ENCODE data around the gene ZNF407.

DNA sequence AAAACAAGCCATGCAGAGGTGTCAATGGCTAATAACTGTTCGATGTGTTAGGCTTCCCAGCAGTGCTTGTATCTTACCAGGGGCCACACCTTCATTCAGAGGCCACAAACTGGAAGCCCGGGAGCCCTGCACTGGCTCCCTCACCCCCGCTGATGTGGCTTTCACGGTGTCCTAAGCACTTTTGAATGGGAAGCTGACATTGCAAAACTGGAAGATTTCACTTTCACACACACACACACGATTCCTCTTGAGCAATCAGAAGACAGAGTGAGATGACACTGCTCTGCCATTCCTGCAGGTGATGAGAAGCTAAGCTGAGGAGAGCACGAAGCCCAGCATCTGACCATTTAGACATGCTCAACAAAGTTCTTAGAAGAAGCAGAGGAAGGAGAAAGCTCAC, 8.6 kb upstream of the ZNF407 start:
- TF ChIP-seq, protein P1, sequence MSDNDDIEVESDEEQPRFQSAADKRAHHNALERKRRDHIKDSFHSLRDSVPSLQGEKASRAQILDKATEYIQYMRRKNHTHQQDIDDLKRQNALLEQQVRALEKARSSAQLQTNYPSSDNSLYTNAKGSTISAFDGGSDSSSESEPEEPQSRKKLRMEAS (IDR thresholded peaks at IDR 0.05), result no peak
- TF ChIP-seq, protein P2, sequence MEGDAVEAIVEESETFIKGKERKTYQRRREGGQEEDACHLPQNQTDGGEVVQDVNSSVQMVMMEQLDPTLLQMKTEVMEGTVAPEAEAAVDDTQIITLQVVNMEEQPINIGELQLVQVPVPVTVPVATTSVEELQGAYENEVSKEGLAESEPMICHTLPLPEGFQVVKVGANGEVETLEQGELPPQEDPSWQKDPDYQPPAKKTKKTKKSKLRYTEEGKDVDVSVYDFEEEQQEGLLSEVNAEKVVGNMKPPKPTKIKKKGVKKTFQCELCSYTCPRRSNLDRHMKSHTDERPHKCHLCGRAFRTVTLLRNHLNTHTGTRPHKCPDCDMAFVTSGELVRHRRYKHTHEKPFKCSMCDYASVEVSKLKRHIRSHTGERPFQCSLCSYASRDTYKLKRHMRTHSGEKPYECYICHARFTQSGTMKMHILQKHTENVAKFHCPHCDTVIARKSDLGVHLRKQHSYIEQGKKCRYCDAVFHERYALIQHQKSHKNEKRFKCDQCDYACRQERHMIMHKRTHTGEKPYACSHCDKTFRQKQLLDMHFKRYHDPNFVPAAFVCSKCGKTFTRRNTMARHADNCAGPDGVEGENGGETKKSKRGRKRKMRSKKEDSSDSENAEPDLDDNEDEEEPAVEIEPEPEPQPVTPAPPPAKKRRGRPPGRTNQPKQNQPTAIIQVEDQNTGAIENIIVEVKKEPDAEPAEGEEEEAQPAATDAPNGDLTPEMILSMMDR (IDR thresholded peaks at IDR 0.05; ENCODE audit: low read depth, low read length, missing input control), result no peak
- no peak for TF ChIP-seq TAF1 (conservative IDR thresholded peaks at IDR 0.05)
- no peak for TF ChIP-seq FOXA1 (IDR thresholded peaks at IDR 0.05)
- no peak for TF ChIP-seq GABPA (IDR thresholded peaks at IDR 0.05 in 1 of 2, conservative IDR thresholded peaks at IDR 0.05 in 1 of 2)
- no peak for TF ChIP-seq RXRA (IDR thresholded peaks at IDR 0.05)
- TF ChIP-seq, protein P3, sequence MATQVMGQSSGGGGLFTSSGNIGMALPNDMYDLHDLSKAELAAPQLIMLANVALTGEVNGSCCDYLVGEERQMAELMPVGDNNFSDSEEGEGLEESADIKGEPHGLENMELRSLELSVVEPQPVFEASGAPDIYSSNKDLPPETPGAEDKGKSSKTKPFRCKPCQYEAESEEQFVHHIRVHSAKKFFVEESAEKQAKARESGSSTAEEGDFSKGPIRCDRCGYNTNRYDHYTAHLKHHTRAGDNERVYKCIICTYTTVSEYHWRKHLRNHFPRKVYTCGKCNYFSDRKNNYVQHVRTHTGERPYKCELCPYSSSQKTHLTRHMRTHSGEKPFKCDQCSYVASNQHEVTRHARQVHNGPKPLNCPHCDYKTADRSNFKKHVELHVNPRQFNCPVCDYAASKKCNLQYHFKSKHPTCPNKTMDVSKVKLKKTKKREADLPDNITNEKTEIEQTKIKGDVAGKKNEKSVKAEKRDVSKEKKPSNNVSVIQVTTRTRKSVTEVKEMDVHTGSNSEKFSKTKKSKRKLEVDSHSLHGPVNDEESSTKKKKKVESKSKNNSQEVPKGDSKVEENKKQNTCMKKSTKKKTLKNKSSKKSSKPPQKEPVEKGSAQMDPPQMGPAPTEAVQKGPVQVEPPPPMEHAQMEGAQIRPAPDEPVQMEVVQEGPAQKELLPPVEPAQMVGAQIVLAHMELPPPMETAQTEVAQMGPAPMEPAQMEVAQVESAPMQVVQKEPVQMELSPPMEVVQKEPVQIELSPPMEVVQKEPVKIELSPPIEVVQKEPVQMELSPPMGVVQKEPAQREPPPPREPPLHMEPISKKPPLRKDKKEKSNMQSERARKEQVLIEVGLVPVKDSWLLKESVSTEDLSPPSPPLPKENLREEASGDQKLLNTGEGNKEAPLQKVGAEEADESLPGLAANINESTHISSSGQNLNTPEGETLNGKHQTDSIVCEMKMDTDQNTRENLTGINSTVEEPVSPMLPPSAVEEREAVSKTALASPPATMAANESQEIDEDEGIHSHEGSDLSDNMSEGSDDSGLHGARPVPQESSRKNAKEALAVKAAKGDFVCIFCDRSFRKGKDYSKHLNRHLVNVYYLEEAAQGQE (IDR thresholded peaks at IDR 0.05), result no peak
- TF ChIP-seq JUND (IDR thresholded peaks at IDR 0.05), result no peak
